GM21619 (cell line): ENCODE results near the gene OR51S1.
"Not testable (repeated sequence)": the region's sequence is repeated elsewhere in the genome, so short reads cannot be mapped to it uniquely, and the experiment has no call there.

Experiments used
- ATAC-seq: cut with Tn5 transposase; IDR thresholded peaks from one replicate; pipeline ENCODE4 v1.9.1; 2021; ENCODE audit not compliant: unreplicated experiment

The OR51S1 gene

DNA sequence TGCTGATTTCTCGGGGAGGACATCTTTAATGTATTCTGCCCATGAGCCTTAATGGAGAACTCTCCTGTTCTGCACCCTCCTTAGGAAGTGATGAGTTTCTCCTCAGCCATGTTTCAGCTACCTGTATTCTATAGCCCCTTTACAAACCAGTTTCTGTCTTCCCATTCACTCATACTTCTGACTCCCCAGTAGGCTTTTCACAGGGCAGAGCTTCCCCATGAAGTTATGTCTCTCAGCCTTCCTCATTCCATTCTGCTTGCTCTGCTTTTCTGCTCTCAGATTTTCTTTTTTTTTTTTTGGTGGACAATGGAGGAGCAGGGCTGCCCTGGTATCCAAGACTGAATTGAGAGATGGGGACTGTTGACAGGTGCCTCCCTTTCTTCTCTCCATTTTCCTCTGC lies 40.5 kb downstream of the OR51S1 start:
- no peak for ATAC-seq

DNA sequence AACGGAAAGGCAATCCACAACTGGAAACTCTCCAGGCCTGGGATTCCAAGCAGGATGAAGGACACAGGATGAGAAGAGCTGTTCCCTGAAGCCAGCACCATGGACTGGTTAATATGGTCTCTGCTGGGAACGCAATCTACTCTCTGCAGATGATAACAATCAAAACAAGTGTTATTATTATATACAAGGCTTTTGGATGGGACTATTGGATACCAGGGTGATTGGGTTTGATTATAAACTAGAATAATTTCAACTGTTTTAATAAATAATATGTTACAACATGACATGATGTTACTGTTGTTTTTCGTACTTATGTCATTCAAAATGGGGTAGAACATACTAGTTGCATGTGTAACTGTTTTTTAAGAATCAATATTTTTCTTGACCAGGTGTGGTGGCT lies 44.7 kb downstream of the OR51S1 start, which contains the start of gene OR52R1:
TSS of gene OR52R1 (minus strand) at position 101 of the 400 bp plus-strand sequence. CDS start at position 101, 0 bp downstream.
- ATAC-seq: no peak

DNA sequence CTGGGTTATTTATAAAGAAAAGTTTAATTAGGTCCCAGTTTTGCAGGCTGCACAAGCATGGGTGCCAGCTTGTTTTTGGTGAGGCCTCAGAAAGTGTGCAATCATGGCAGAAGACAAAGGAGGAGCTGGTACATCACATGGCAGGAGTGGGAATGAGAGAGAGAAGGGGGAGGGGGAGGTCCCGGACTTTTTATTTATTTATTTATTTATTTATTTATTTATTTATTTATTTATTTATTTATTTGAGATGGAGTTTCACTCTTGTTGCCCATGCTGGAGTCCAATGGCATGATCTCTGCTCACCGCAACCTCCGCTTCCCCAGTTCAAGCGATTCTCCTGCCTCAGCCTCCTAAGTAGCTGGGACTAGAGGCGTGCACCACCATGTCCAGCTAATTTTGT lies 47.7 kb downstream of the OR51S1 start:
- ATAC-seq: not testable (repeated sequence)

DNA sequence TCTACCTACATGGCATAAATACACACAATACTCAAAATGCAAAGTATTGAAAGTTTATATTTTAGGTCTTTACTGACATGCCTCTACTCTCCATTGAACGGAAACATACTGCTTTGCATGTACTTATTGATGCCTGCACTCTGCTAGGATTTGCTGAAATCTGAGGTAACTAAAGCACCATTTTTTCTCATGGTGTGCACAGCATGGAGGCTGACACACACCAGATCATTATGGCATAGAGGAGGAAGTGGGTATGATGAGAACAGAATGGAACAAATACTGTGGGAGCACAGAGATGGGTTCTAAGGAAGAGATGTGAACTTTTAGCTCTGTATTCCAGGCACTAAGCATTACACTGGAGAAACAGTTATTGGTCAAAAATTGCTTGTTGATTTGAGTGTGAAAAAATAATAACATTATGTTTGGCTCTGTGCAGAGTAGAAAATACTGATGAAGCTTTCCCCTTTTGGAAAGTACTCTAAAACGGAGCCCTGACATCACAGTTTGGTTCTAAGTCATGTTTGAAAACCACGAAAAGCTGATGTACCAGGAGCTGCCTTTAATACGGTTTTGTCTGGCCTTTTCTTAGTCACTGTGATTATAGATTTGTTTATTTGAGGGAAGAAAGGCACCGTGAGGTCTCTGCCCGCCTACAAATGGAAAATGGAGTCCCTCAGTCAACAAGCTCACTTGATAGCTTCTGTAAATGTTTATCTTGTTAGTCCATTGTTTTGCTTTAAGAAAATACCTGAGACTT lies 50.4 kb downstream of the OR51S1 start:
- ATAC-seq: no peak
